Colonic mucosa (tissue), 4 donors: ENCODE measurements around the gene STARD4. TPM values are rescaled to one million over a fixed set of nuclear protein-coding genes. Genes with fewer than 3 reads are reported as not detected.

Experiments
- DNase-seq: peaks from one replicate; pipeline ENCODE4 v3.0.0-alpha.2; 2020
- H3K27ac ChIP-seq: fragments of 200-600 bp; one replicate; pipeline ENCODE4 v1.8.0; 2021
- H3K27me3 ChIP-seq: fragments of 200-600 bp; one replicate; pipeline ENCODE4 v1.8.0; 2021
- H3K36me3 ChIP-seq: fragments of 200-600 bp; one replicate; pipeline ENCODE4 v1.8.0; 2021
- H3K4me1 ChIP-seq: fragments of 200-600 bp; one replicate; pipeline ENCODE4 v1.8.0; 2021; ENCODE audit warnings: mild to moderate bottlenecking
- H3K4me3 ChIP-seq: fragments of 200-600 bp; one replicate; pipeline ENCODE4 v1.8.0; 2021
- H3K9ac ChIP-seq, 2 donors: one replicate each; pipeline ENCODE4 v1.7.0; 2013; ENCODE audit warnings: control low read depth in 2 of 2, low read depth in 2 of 2, low read length in 2 of 2
- H3K9me3 ChIP-seq: fragments of 200-600 bp; one replicate; pipeline ENCODE4 v1.8.0; 2021
- intact Hi-C: fragments of 100-400 bp; cut with DNase I; formaldehyde crosslinking; loops from one replicate; pipeline ENCODE4 v1.14.1; 2022
- total RNA-seq, 2 donors: library from RNA; stranded (reverse); fragmentation: NEBNext Ultra II Directional in 1 of 2; extraction: Animal tissue kit (Norgen Biotek cat#: 25700) in 1 of 2; gene quantifications; one replicate each; pipeline ENCODE4 v1.2.1, GENCODE V29; 2021
- TF ChIP-seq, protein P1 (sequence below): fragments of 200-600 bp; IDR thresholded peaks from one replicate; pipeline ENCODE4 v1.8.0; 2022; ENCODE audit warnings: antibody characterized with exemption, mild to moderate bottlenecking
- donor health status: healthy.
- donor health status: DM: no; HTN: no; CAD: no.
- donor health status: DM: no; HTN: no; CAD: no.

Gene STARD4
- total RNA-seq, 2 donors from 2014 or later = 29.0 to 90.0 TPM

DNA sequence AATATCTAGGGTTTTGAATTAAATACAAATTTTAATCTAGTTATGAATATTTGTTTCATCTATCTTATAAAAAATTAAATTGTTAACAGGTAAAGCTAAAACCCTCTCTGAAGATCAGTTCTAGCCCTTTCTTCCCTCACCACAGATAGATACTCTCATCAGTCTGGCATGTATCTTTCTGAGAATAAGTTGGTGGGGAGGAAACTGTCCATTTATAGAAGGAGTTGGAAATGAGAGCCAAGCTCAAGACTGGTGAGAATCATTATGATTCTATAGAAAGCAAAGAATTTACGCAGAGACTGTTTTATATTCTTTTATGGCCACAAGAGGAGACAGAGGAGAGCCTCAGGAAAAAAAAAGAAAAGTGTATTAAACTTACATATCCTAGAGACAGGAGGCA is 59.0 kb downstream of the STARD4 start:
- H3K4me3 ChIP-seq = no peak overlapping the region
- H3K9me3 ChIP-seq = no peaks in the 10 kb centered on the region
- TF ChIP-seq, protein P1, sequence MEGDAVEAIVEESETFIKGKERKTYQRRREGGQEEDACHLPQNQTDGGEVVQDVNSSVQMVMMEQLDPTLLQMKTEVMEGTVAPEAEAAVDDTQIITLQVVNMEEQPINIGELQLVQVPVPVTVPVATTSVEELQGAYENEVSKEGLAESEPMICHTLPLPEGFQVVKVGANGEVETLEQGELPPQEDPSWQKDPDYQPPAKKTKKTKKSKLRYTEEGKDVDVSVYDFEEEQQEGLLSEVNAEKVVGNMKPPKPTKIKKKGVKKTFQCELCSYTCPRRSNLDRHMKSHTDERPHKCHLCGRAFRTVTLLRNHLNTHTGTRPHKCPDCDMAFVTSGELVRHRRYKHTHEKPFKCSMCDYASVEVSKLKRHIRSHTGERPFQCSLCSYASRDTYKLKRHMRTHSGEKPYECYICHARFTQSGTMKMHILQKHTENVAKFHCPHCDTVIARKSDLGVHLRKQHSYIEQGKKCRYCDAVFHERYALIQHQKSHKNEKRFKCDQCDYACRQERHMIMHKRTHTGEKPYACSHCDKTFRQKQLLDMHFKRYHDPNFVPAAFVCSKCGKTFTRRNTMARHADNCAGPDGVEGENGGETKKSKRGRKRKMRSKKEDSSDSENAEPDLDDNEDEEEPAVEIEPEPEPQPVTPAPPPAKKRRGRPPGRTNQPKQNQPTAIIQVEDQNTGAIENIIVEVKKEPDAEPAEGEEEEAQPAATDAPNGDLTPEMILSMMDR = no peak
- H3K27me3 ChIP-seq = no peaks in the 10 kb centered on the region
- H3K4me1 ChIP-seq = no peaks in the 10 kb centered on the region
- intact Hi-C loops = no loop called here
- no peak overlapping the region for H3K9ac ChIP-seq
- H3K36me3 ChIP-seq = no peaks in the 10 kb centered on the region
- DNase-seq = no peak
- no peak overlapping the region for H3K27ac ChIP-seq

DNA sequence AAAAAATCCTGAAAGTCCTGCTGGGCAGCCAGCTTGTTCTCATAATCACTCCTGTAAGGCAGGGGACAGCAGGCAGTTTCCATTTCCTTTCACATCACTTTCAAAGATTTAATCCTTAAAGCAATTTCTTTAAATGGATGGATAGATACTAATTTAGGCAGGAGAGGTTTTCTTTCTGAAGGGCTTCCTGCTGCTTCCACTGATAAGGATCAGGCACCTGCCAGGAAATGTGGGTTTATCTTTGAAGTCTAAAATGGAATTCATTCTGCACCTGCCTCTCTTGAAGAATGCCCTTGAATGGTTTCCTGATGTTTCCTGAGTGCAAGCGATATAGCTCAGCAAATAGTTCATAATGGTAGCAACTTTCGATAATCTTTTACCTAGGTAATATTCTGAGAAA is 64.5 kb downstream of the STARD4 start:
- H3K4me3 ChIP-seq = no peak overlapping the region
- H3K27me3 ChIP-seq = no peaks in the 10 kb centered on the region
- no peak overlapping the region for H3K9ac ChIP-seq
- intact Hi-C loops = no loop called here
- no peaks in the 10 kb centered on the region for H3K4me1 ChIP-seq
- TF ChIP-seq, protein P1 = no peak
- no peak for DNase-seq
- H3K27ac ChIP-seq = no peak overlapping the region
- H3K36me3 ChIP-seq = no peaks in the 10 kb centered on the region
- H3K9me3 ChIP-seq = no peaks in the 10 kb centered on the region

DNA sequence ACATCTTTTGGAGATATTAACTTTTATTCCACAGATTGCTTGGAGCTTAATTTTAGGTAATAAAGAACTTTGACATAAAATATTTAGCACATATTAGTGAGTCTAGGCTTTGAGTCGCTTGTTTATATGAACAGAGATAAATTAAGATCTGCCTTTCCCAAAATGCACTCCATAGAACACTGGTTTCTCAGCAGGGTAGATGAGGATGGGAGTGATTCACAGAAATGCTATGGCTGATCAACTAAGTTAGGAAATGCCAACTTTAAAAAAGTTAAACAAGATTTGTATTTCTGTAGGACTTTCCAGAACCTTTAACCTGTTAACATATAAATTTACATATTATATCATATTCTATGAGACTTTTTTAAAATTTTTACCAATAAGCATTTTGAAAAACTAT is 65.2 kb downstream of the STARD4 start:
- intact Hi-C loops = no loop called here
- TF ChIP-seq, protein P1 = no peak
- Histone ChIP-seq H3K27ac (no peak overlapping the region), H3K36me3 (no peaks in the 10 kb centered on the region), H3K9ac (no peak overlapping the region), H3K4me1 (no peaks in the 10 kb centered on the region), H3K27me3 (no peaks in the 10 kb centered on the region), H3K4me3 (no peak overlapping the region), H3K9me3 (no peaks in the 10 kb centered on the region)
- no peak for DNase-seq

Other genes starting within 250 kb of the STARD4 start
- gene NREP, start 244.7 kb upstream of the STARD4 start, total RNA-seq = 10 to 100 TPM; 16.6 to 19.0 TPM